Measurements from ENCODE around the gene ANKS1B.

DNA sequence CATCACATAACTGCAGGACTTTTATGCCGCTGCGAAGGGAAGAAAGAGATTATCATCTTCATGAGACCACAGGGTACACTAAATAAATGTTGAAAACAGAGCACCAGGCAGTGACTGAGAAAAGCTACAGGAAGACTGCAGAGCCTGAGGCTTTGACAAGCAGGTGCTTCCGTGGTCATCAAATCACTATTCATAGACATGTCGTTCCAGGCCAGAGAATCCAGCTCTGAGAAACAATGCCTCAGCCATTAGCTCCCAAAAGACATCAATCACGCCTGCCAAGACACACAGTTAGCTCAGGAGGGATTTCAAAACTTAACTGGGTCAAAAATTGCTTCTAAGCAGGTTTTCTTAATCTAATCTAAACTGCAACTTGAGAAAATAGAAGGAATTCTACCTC is 384.3 kb downstream of the ANKS1B start:
- TF ChIP-seq ZNF274 (IDR thresholded peaks at IDR 0.05; ENCODE audit: low read depth, low read length): no peak
- no peak for TF ChIP-seq SUZ12 (IDR thresholded peaks at IDR 0.05; ENCODE audit: extremely low read depth, insufficient read depth, insufficient read length)
- TF ChIP-seq YY1 (IDR thresholded peaks at IDR 0.05; ENCODE audit: insufficient read depth, insufficient read length): no peak
